Right lobe of liver (tissue), 4 donors: ENCODE measurements around the gene ELMO1.

ENCODE experiments used
- POLR2A ChIP-seq: fragments of 450-650 bp; IDR thresholded peaks from one replicate; pipeline ENCODE4 v1.6.1; 2017; ENCODE audit warnings: antibody characterized with exemption, mild to moderate bottlenecking
- TF ChIP-seq, protein P1 (sequence below), 4 donors: fragments of 200-600 bp in 3 of 4; fragments of 450-650 bp in 1 of 4; IDR thresholded peaks; one replicate each; pipeline versions ENCODE4 v1.5.1 to v1.8.0; 2016 to 2022; ENCODE audit warnings: antibody characterized with exemption in 4 of 4, mild to moderate bottlenecking in 2 of 4
- donor health status: DM: no; HTN: no; CAD: no.
- donor health status: DM: no; HTN: no; CAD: no.
- donor health status: DM: no; HTN: yes; CAD: no.

GRCh38 chr7:36986511-36986933 is 462.1 kb downstream of the ELMO1 start:
- TF ChIP-seq, protein P1, sequence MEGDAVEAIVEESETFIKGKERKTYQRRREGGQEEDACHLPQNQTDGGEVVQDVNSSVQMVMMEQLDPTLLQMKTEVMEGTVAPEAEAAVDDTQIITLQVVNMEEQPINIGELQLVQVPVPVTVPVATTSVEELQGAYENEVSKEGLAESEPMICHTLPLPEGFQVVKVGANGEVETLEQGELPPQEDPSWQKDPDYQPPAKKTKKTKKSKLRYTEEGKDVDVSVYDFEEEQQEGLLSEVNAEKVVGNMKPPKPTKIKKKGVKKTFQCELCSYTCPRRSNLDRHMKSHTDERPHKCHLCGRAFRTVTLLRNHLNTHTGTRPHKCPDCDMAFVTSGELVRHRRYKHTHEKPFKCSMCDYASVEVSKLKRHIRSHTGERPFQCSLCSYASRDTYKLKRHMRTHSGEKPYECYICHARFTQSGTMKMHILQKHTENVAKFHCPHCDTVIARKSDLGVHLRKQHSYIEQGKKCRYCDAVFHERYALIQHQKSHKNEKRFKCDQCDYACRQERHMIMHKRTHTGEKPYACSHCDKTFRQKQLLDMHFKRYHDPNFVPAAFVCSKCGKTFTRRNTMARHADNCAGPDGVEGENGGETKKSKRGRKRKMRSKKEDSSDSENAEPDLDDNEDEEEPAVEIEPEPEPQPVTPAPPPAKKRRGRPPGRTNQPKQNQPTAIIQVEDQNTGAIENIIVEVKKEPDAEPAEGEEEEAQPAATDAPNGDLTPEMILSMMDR (IDR thresholded peaks at IDR 0.05), result no peak
- no peak for TF ChIP-seq POLR2A
